ENCODE data around the gene LFNG. TPM values are rescaled to one million over a fixed set of nuclear protein-coding genes. Genes with fewer than 3 reads are reported as not detected.

Gene LFNG
- total and polyA plus RNA-seq, 2 of the 13 experiments (the other 11 are each of a cell fraction or from before 2014, with no cell fraction given): 0.44 to 1.5 TPM

DNA sequence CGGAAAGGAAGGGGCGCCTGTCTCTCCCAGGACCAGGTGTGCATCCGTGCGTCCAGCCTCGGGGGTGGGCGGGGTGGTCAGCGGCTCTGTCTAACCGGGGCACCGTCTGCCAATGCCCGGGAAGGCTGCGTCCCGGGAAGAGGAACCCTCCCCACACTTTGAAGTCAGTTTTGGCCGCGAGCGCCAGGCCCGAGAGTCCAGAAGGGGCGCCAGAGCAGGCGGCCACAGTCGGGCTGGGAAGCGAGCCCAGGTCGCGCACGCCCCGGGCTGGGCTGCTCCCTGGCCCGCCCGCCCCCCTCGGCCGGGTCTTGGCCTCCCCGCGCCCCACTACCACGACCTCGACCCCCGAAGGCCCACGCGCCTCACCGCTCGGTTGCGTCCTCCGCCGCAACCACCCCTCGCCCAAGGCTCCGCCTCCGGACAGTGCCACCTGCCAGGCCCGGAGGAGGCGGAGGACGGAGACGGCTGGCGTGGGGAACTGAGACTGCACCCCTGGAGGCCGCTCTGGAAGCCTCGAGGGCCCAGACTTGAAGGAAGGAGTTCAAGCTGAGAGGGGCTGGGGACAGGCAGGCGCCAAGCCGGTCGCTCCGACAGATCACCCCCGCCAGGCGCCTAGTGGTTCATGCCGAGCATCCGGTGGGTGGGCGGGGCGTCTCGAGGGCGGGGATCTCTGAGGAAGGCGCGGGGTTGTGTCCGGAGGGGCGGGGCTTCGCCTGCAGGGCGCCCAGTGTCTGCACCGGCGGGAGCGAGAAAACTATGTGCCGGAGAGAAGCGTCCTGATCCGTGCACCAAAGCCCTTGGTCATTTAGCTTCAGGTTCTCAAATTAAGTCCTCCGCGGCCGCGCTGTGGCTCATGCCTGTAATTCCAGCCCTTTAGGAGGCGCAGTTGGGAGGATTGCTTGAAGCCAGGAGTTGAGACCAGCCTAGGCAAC lies 35.8 kb downstream of the LFNG start, which contains the start of gene BRAT1 (continued):
- TF ChIP-seq ZNF234 (CRISPR knock-in tag; conservative IDR thresholded peaks at IDR 0.05): 0 out of 2 replicates have a peak, but pooled peaks have one; percentile 52
- TF ChIP-seq, protein P1, sequence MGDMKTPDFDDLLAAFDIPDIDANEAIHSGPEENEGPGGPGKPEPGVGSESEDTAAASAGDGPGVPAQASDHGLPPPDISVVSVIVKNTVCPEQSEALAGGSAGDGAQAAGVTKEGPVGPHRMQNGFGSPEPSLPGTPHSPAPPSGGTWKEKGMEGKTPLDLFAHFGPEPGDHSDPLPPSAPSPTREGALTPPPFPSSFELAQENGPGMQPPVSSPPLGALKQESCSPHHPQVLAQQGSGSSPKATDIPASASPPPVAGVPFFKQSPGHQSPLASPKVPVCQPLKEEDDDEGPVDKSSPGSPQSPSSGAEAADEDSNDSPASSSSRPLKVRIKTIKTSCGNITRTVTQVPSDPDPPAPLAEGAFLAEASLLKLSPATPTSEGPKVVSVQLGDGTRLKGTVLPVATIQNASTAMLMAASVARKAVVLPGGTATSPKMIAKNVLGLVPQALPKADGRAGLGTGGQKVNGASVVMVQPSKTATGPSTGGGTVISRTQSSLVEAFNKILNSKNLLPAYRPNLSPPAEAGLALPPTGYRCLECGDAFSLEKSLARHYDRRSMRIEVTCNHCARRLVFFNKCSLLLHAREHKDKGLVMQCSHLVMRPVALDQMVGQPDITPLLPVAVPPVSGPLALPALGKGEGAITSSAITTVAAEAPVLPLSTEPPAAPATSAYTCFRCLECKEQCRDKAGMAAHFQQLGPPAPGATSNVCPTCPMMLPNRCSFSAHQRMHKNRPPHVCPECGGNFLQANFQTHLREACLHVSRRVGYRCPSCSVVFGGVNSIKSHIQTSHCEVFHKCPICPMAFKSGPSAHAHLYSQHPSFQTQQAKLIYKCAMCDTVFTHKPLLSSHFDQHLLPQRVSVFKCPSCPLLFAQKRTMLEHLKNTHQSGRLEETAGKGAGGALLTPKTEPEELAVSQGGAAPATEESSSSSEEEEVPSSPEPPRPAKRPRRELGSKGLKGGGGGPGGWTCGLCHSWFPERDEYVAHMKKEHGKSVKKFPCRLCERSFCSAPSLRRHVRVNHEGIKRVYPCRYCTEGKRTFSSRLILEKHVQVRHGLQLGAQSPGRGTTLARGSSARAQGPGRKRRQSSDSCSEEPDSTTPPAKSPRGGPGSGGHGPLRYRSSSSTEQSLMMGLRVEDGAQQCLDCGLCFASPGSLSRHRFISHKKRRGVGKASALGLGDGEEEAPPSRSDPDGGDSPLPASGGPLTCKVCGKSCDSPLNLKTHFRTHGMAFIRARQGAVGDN (CRISPR knock-in tag; IDR thresholded peaks at IDR 0.05): peak; percentile 66
- no peak for TF ChIP-seq ZNF652 (CRISPR knock-in tag; IDR thresholded peaks at IDR 0.05; ENCODE audit: borderline replicate concordance, low read depth)
- TF ChIP-seq, protein P2, sequence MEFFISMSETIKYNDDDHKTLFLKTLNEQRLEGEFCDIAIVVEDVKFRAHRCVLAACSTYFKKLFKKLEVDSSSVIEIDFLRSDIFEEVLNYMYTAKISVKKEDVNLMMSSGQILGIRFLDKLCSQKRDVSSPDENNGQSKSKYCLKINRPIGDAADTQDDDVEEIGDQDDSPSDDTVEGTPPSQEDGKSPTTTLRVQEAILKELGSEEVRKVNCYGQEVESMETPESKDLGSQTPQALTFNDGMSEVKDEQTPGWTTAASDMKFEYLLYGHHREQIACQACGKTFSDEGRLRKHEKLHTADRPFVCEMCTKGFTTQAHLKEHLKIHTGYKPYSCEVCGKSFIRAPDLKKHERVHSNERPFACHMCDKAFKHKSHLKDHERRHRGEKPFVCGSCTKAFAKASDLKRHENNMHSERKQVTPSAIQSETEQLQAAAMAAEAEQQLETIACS (CRISPR knock-in tag; IDR thresholded peaks at IDR 0.05): no peak
- TF ChIP-seq, protein P3, sequence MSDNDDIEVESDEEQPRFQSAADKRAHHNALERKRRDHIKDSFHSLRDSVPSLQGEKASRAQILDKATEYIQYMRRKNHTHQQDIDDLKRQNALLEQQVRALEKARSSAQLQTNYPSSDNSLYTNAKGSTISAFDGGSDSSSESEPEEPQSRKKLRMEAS (IDR thresholded peaks at IDR 0.05): peak; percentile 83; the same call in 1 of the 2 replicates
- no peak for TF ChIP-seq MAFK (conservative IDR thresholded peaks at IDR 0.05 in 1 of 2, IDR thresholded peaks at IDR 0.05 in 1 of 2; ENCODE audit: low read length in 2 of 2)
- peak; percentile 60; the same call in 1 of the 2 replicates for TF ChIP-seq SAFB2 (CRISPR knock-in tag; IDR thresholded peaks at IDR 0.05; ENCODE audit: borderline replicate concordance, low read depth)
- TF ChIP-seq NFKBIZ (CRISPR knock-in tag; IDR thresholded peaks at IDR 0.05): no peak
- 0 out of 2 replicates have a peak, but pooled peaks have one; percentile 53 for TF ChIP-seq GTF3A (CRISPR knock-in tag; conservative IDR thresholded peaks at IDR 0.05)
- no peak for TF ChIP-seq DNMT3B (CRISPR knock-in tag; conservative IDR thresholded peaks at IDR 0.05)
- no peak for TF ChIP-seq ZNF251 (CRISPR knock-in tag; IDR thresholded peaks at IDR 0.05)
- no peak for TF ChIP-seq ZNF569 (CRISPR knock-in tag; IDR thresholded peaks at IDR 0.05; ENCODE audit: borderline replicate concordance)
- TF ChIP-seq, protein P4, sequence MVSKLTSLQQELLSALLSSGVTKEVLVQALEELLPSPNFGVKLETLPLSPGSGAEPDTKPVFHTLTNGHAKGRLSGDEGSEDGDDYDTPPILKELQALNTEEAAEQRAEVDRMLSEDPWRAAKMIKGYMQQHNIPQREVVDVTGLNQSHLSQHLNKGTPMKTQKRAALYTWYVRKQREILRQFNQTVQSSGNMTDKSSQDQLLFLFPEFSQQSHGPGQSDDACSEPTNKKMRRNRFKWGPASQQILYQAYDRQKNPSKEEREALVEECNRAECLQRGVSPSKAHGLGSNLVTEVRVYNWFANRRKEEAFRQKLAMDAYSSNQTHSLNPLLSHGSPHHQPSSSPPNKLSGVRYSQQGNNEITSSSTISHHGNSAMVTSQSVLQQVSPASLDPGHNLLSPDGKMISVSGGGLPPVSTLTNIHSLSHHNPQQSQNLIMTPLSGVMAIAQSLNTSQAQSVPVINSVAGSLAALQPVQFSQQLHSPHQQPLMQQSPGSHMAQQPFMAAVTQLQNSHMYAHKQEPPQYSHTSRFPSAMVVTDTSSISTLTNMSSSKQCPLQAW (CRISPR knock-in tag; IDR thresholded peaks at IDR 0.05): peak; percentile 81
- no peak for TF ChIP-seq GTF2F1 (IDR thresholded peaks at IDR 0.05; ENCODE audit: low read length)
- TF ChIP-seq ZNF20 (CRISPR knock-in tag; IDR thresholded peaks at IDR 0.05): no peak
- TF ChIP-seq GABPB1 (CRISPR knock-in tag; IDR thresholded peaks at IDR 0.05): peak; percentile 88
- no peak for TF ChIP-seq ZFP82 (CRISPR knock-in tag; IDR thresholded peaks at IDR 0.05; ENCODE audit: borderline replicate concordance)
- TF ChIP-seq ZNF441 (CRISPR knock-in tag; IDR thresholded peaks at IDR 0.05; ENCODE audit: borderline replicate concordance): no peak; the same call in 1 of the 2 replicates
- no peak for TF ChIP-seq ZNF780A (CRISPR knock-in tag; IDR thresholded peaks at IDR 0.05)
- TF ChIP-seq, protein P5, sequence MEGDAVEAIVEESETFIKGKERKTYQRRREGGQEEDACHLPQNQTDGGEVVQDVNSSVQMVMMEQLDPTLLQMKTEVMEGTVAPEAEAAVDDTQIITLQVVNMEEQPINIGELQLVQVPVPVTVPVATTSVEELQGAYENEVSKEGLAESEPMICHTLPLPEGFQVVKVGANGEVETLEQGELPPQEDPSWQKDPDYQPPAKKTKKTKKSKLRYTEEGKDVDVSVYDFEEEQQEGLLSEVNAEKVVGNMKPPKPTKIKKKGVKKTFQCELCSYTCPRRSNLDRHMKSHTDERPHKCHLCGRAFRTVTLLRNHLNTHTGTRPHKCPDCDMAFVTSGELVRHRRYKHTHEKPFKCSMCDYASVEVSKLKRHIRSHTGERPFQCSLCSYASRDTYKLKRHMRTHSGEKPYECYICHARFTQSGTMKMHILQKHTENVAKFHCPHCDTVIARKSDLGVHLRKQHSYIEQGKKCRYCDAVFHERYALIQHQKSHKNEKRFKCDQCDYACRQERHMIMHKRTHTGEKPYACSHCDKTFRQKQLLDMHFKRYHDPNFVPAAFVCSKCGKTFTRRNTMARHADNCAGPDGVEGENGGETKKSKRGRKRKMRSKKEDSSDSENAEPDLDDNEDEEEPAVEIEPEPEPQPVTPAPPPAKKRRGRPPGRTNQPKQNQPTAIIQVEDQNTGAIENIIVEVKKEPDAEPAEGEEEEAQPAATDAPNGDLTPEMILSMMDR (CRISPR knock-in tag; IDR thresholded peaks at IDR 0.05): peak; percentile 55

All from HepG2 (cell line).